WERI-Rb-1 (cell line): ENCODE results near the gene ASAP3.

Experiments used
- DNase-seq: peaks from one replicate; pipeline ENCODE4 v3.0.0-alpha.2; 2020
- H3K27ac ChIP-seq: fragments of 250-450 bp; sonication (Bioruptor Pico); 2 replicates; pipeline ENCODE4 v1.5.1; 2020; ENCODE audit warnings: mild to moderate bottlenecking, moderate library complexity
- H3K27me3 ChIP-seq: fragments of 250-450 bp; sonication (Bioruptor Pico); 2 replicates; pipeline ENCODE4 v1.5.1; 2021; ENCODE audit warnings: mild to moderate bottlenecking, low read depth, moderate library complexity; ENCODE audit not compliant: insufficient read depth, severe bottlenecking
- H3K36me3 ChIP-seq: fragments of 250-450 bp; sonication (Bioruptor Pico); 2 replicates; pipeline ENCODE4 v1.5.1; 2020; ENCODE audit warnings: mild to moderate bottlenecking, moderate library complexity
- H3K4me3 ChIP-seq: 2 replicates; pipeline ENCODE4 v1.5.1; 2011; ENCODE audit warnings: low read depth, mild to moderate bottlenecking, control low read depth, low read length
- H3K9me3 ChIP-seq: fragments of 250-450 bp; sonication (Bioruptor Pico); 2 replicates; pipeline ENCODE4 v1.5.1; 2021; ENCODE audit warnings: mild to moderate bottlenecking, moderate library complexity; ENCODE audit not compliant: severe bottlenecking
- TF ChIP-seq, protein P1 (sequence below): IDR thresholded peaks from 2 replicates; pipeline ENCODE4 v1.5.1; 2011; ENCODE audit warnings: low read depth, mild to moderate bottlenecking, control low read depth, inconsistent platforms, low read length

The ASAP3 gene

DNA sequence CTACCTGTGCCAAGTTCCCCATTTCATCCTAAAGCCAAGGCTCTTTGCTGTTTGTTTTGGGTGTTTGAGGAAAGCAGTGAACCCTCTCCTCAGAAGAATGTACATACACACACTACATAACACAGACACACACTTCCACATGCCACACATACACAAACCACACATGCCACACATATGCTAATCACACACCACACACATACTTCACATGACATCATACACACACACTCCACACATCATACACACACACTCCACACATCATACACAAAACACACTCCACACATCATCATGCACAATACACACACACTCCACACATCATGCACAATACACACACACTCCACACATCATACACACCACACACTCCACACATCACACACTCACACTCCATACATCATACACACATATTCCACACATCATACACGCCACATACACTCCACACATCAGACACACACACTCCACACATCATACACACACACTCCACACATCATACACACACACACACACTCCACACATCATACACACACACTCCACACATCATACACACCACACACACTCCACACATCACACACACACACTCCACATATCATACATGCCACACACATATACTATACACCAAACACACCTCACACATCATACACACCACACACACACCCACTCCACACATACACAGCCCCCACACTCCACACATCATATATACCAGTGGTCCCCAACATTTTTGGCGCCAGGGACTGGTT, 91.7 kb downstream of the ASAP3 start:
- TF ChIP-seq, protein P1, sequence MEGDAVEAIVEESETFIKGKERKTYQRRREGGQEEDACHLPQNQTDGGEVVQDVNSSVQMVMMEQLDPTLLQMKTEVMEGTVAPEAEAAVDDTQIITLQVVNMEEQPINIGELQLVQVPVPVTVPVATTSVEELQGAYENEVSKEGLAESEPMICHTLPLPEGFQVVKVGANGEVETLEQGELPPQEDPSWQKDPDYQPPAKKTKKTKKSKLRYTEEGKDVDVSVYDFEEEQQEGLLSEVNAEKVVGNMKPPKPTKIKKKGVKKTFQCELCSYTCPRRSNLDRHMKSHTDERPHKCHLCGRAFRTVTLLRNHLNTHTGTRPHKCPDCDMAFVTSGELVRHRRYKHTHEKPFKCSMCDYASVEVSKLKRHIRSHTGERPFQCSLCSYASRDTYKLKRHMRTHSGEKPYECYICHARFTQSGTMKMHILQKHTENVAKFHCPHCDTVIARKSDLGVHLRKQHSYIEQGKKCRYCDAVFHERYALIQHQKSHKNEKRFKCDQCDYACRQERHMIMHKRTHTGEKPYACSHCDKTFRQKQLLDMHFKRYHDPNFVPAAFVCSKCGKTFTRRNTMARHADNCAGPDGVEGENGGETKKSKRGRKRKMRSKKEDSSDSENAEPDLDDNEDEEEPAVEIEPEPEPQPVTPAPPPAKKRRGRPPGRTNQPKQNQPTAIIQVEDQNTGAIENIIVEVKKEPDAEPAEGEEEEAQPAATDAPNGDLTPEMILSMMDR = no peak
- no peaks in the 10 kb centered on the region for H3K36me3 ChIP-seq
- H3K4me3 ChIP-seq = no peak overlapping the region
- H3K9me3 ChIP-seq = no peaks in the 10 kb centered on the region
- DNase-seq = no peak
- H3K27me3 ChIP-seq = no peaks in the 10 kb centered on the region
- H3K27ac ChIP-seq = no peak overlapping the region

DNA sequence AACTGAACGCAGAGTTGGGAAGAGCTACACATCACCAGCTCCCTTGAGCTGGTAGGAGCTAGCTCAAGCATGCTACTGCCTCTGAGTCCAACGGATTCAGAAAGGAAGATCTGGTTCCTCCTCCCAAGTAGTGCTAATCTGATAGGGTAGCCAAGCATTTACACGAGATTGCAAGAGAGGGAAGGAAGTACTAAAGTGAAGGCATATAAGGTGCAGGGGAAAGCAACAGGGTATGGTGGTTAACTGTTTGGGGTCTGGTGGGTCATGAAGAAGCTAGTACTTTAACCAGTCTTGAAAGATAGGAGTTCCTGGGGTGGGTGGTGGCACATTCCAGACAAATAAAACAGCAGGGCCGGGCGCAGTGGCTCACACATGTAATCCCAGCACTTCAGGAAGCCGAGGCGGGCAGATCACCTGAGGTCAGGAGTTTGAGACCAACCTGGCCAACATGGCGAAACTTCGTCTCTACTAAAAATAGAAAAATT, 94.1 kb downstream of the ASAP3 start:
- Histone ChIP-seq H3K9me3 (no peaks in the 10 kb centered on the region), H3K27ac (no peak overlapping the region), H3K27me3 (no peaks in the 10 kb centered on the region), H3K4me3 (no peak overlapping the region), H3K36me3 (no peaks in the 10 kb centered on the region)
- TF ChIP-seq, protein P1 = no peak
- DNase-seq = no peak

- TF ChIP-seq, protein P1 = no peak
- Histone ChIP-seq H3K4me3 (no peak overlapping the region), H3K27me3 (no peaks in the 10 kb centered on the region), H3K9me3 (no peaks in the 10 kb centered on the region), H3K27ac (no peak overlapping the region), H3K36me3 (no peaks in the 10 kb centered on the region)
- no peak for DNase-seq
Measured at GRCh38 chr1:23387494-23387893, 96.5 kb downstream of the ASAP3 start.

DNA sequence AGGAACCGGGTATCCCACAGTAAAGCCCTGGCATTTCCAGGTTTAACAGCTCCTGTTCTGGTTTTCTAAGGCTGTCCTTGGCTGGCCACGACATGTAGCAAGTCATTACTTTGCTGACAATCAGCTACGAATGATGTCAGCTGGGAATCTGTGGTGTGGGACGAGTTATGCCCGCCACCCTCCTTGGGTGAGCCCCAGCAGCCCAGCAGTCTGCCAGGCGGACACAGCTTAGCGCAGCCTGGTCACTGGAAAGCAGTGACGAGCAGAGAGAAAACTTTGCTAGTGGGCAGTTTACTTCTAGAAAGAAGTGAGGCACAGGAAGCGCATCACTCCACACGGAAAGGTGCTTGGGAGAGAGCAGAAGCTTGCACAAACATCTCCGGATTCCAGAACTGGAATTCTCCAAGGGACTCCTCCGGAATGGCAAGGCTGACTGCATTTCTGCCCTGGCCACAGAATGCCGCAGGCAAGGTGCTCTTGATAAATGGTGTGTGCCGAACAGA, 98.8 kb downstream of the ASAP3 start:
- DNase-seq = no peak
- TF ChIP-seq, protein P1 = no peak
- Histone ChIP-seq H3K4me3 (no peak overlapping the region), H3K9me3 (no peaks in the 10 kb centered on the region), H3K27ac (no peak overlapping the region), H3K36me3 (no peaks in the 10 kb centered on the region), H3K27me3 (no peaks in the 10 kb centered on the region)

DNA sequence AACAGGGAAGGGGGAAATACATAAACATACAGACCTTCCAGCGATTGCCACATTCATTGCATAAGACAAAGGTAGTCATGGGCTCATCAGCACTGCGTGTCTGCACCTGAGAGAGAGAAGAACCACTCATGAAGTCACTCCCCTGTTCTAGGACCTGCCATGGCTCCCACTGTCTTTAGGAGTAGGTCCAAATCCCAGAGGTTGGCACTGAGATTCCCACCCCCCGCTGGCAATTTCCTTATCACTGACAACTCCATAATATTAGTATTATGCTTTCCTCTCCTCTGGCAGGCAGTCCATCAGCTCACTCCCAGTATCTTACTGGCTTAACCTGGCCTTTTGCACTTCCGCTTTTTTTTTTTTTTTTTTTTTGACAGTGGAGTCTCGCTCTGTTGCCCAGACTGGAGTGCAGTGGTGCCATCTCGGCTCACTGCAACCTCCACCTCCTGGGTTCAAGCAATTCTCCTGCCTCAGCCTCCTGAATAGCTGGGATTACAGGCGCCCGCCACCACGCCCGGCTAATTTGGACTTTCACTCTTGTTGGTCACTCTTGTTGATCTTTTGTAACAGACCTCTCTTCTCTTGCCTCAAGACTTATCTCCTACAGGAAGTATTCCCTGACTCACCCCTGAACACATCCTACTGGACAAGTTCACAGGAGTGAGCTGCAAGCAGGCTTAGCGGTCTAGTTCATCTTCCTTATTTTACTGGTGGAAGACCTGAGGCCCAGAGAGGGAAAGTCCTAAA, 99.5 kb downstream of the ASAP3 start:
- Histone ChIP-seq H3K4me3 (no peak overlapping the region), H3K27ac (no peak overlapping the region), H3K27me3 (no peaks in the 10 kb centered on the region), H3K36me3 (no peaks in the 10 kb centered on the region), H3K9me3 (no peaks in the 10 kb centered on the region)
- no peak for DNase-seq
- TF ChIP-seq, protein P1 = no peak
